Posterior vena cava (tissue), 2 donors: Measurements from ENCODE around the gene MYEOV. TPM values are rescaled to one million over a fixed set of nuclear protein-coding genes. Genes with fewer than 3 reads are reported as not detected.

ENCODE experiments used
- DNase-seq: peaks from one replicate; pipeline ENCODE4 v3.0.0-alpha.2; 2020; ENCODE audit warnings: low spot score
- intact Hi-C, 2 donors: fragments of 100-400 bp; cut with DNase I; formaldehyde crosslinking; loops; one replicate each; pipeline versions ENCODE4 v1.14.1 to v1.14.2; 2022 to 2023
- long read RNA-seq, 2 donors: library from polyadenylated mRNA; unstranded; transcript quantifications; one replicate each; pipeline ENCODE4 v2.0.0, GENCODE V29; 2020 to 2021
- total RNA-seq, 2 donors: library from RNA; stranded (reverse); fragmentation: NEBNext Ultra II Directional; extraction: Animal tissue kit (Norgen Biotek cat#: 25700); gene quantifications; one replicate each; pipeline ENCODE4 v1.2.1, GENCODE V29; 2021
- donor health status: DM: yes; HTN: yes; CAD: no.
- donor health status: DM: yes; HTN: yes; CAD: no.

MYEOV gene
- under 1 TPM; 0.46 to 0.57 TPM for total RNA-seq
- long read RNA-seq, donor 1 = 0 reads
- long read RNA-seq, donor 2, partial matches to known transcripts = 0 of 1 reads
- long read RNA-seq, donor 2, other reads (novel, unspliced or antisense) = 0 of 1 reads

GRCh38 chr11:69293819-69294505 lies at the start of gene MYEOV:
Gene MYEOV, plus strand, starts transcription at chr11:69294155. Its CDS starts 1,200 bp downstream, at chr11:69295355.
- no peak for DNase-seq
- intact Hi-C loops = loop anchor here in 1 of 2 donors (5.0 kb wide), 1 partner anchor 348 kb away; the partner anchor contains the start of gene CCND1

- intact Hi-C loops = no loop called here
These were observed 49.7 kb upstream of the MYEOV start for GRCh38 chr11:69244266-69244665.

GRCh38 chr11:69245041-69245440 lies 48.9 kb upstream of the MYEOV start:
- DNase-seq = no peak
- intact Hi-C loops = no loop called here

More at GRCh38 chr11:69244266-69244665, 49.7 kb upstream of the MYEOV start:
- DNase-seq = no peak

- DNase-seq = no peak
- intact Hi-C loops = no loop called here
These were observed 48.2 kb upstream of the MYEOV start for GRCh38 chr11:69245491-69246345.

GRCh38 chr11:69249311-69250185 lies 44.4 kb upstream of the MYEOV start:
- no peak for DNase-seq
- intact Hi-C loops = no loop called here

- no peak for DNase-seq
These were observed 43.5 kb upstream of the MYEOV start for GRCh38 chr11:69250186-69251056.

GRCh38 chr11:69251057-69251393 lies 42.9 kb upstream of the MYEOV start:
- intact Hi-C loops = no loop called here
- no peak for DNase-seq

More at GRCh38 chr11:69250186-69251056, 43.5 kb upstream of the MYEOV start:
- intact Hi-C loops = no loop called here

- no peak for DNase-seq
- intact Hi-C loops = no loop called here
These were observed 42.1 kb upstream of the MYEOV start for GRCh38 chr11:69251639-69252489.

GRCh38 chr11:69252490-69252837 lies 41.5 kb upstream of the MYEOV start:
- intact Hi-C loops = no loop called here
- DNase-seq = no peak

- no peak for DNase-seq
- intact Hi-C loops = no loop called here
These were observed 40.9 kb upstream of the MYEOV start for GRCh38 chr11:69253028-69253427.

- intact Hi-C loops = no loop called here
- DNase-seq = no peak
These were observed 36.8 kb upstream of the MYEOV start for GRCh38 chr11:69257134-69257533.

- no peak for DNase-seq
These were observed 35.9 kb upstream of the MYEOV start for GRCh38 chr11:69257838-69258658.

GRCh38 chr11:69259096-69259495 lies 34.9 kb upstream of the MYEOV start:
- no peak for DNase-seq
- intact Hi-C loops = no loop called here

More at GRCh38 chr11:69257838-69258658, 35.9 kb upstream of the MYEOV start:
- intact Hi-C loops = no loop called here

- intact Hi-C loops = no loop called here
- no peak for DNase-seq
These were observed 33.3 kb upstream of the MYEOV start for GRCh38 chr11:69260622-69261021.

GRCh38 chr11:69261116-69261515 lies 32.8 kb upstream of the MYEOV start:
- no peak for DNase-seq
- intact Hi-C loops = no loop called here

GRCh38 chr11:69262918-69263735 lies 30.8 kb upstream of the MYEOV start:
- peak; percentile 25 for DNase-seq
- intact Hi-C loops = loop anchor here in 1 of 2 donors (1.0 kb wide), 2 partner anchors 126 to 253 kb away; no protein-coding TSS in a partner anchor
